HAP-1 (cell line): ENCODE results near the gene ABCB1.

Experiments
- DNase-seq, 2 experiments: peaks; one replicate each; pipeline ENCODE4 v3.0.0-alpha.2; 2016 to 2020; ENCODE audit warnings: low spot score in 2 of 2
- H3K27me3 ChIP-seq: fragments of 250-450 bp; sonication (Bioruptor Pico); 2 replicates; pipeline ENCODE4 v1.5.1; 2020; ENCODE audit warnings: low read depth, mild to moderate bottlenecking, moderate library complexity
- H3K36me3 ChIP-seq: fragments of 250-450 bp; sonication (Bioruptor Pico); replicated peaks from 2 replicates; pipeline ENCODE4 v1.5.1; 2020; ENCODE audit warnings: mild to moderate bottlenecking
- H3K4me1 ChIP-seq: fragments of 250-450 bp; sonication (Bioruptor Pico); 2 replicates; pipeline ENCODE4 v1.5.1; 2020; ENCODE audit warnings: mild to moderate bottlenecking
- H3K4me3 ChIP-seq: fragments of 250-450 bp; sonication (Bioruptor Pico); 2 replicates; pipeline ENCODE4 v1.5.1; 2020; ENCODE audit warnings: mild to moderate bottlenecking, moderate library complexity
- H3K9me3 ChIP-seq: fragments of 250-450 bp; sonication (Bioruptor Pico); 2 replicates; pipeline ENCODE4 v1.5.1; 2020; ENCODE audit warnings: mild to moderate bottlenecking, moderate library complexity
- in situ Hi-C: fragments of 300-500 bp; cut with MboI; formaldehyde crosslinking; loops from 3 replicates; pipeline ENCODE4 v1.14.3; 2020; ENCODE audit warnings: low sequenced_read_pairs, inconsistent platforms, mixed read lengths

The ABCB1 gene

DNA sequence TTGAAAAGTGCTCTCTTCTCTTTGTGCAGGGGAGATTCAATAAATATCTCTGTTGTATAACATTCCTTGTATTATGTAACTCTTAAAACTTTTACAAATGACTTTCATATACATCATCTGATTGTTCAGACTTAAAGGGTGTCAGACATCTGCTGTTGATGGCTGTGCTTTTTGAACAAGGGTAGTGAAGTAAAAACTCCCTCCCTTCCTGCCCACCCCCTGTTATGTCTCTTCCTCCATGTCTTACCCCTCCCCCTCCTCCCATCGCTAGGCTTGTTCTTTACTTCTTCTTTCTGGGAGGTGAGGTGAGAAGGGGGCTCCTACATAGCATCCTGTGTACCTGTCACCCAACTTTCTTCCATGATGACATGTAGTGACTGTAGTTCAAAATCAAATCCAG, 101.8 kb downstream of the ABCB1 start:
- H3K4me1 ChIP-seq: no peaks in the 10 kb centered on the region
- DNase-seq: no peak
- H3K27me3 ChIP-seq: no peaks in the 10 kb centered on the region
- H3K4me3 ChIP-seq: no peak overlapping the region
- no peaks in the 10 kb centered on the region for H3K9me3 ChIP-seq
- no peaks in the 10 kb centered on the region for H3K36me3 ChIP-seq
- in situ Hi-C loops: no loop called here

DNA sequence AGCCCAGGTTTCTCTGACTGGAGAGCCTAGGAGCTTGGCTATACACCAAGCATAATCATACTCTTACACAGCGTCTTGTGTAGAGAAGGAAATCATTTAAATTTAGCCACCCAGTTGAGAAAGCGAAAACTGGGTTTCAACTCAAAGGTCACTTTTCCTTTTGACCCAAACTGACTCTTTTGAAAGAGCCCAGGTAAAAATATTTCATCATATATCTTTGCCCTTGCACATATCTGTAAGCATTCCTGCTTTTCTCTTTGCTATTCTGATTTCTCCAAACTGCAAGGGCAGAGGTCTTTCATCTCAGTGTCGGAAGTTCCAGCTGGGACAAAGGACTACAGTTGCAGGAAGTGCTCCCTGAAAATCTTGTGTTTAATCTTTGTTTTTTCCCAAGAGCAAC, 103.2 kb downstream of the ABCB1 start:
- no peaks in the 10 kb centered on the region for H3K4me1 ChIP-seq
- no peak for DNase-seq
- no peaks in the 10 kb centered on the region for H3K27me3 ChIP-seq
- no peak overlapping the region for H3K4me3 ChIP-seq
- in situ Hi-C loops: no loop called here
- H3K36me3 ChIP-seq: no peaks in the 10 kb centered on the region
- no peaks in the 10 kb centered on the region for H3K9me3 ChIP-seq

DNA sequence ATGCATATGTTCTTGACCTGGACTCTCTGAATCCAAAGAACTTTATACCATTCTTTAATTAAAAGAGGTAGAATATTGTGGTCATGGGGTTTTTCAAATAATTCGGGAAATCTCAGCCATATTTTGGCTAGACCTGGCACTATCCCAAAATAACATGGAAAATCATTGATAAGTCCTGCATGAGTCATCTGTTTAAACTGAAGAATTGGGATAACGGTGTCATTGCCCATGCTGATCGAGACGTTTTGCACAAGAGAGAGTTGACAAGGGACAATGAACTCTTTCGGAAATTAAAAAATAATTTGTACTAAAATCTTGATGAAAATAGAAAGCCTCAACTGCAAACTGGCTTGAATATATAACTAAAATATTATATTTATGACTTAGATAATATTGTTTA, 105.3 kb downstream of the ABCB1 start:
- H3K4me1 ChIP-seq: no peaks in the 10 kb centered on the region
- H3K9me3 ChIP-seq: no peaks in the 10 kb centered on the region
- no peak overlapping the region for H3K4me3 ChIP-seq
- no peak for DNase-seq
- no peaks in the 10 kb centered on the region for H3K27me3 ChIP-seq
- no peaks in the 10 kb centered on the region for H3K36me3 ChIP-seq
- in situ Hi-C loops: no loop called here

DNA sequence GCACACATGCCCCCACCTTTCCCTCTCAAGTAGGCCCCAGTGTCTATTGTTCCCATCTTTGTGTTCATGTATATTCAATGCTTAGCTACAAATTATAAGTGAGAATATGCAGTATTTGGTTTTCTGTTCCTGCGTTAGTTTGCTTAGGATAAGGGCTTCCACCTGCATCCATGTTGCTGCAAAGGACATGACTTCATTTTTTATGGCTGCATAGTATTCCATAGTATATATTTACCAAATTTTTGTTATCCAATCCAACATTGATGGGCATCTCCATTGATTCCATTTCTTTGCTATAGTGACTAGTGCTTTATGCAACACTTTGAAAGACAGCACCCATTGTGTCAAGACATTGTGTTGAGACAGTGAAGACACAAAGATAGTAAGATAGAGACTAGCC, 106.2 kb downstream of the ABCB1 start:
- H3K36me3 ChIP-seq: no peaks in the 10 kb centered on the region
- in situ Hi-C loops: no loop called here
- no peaks in the 10 kb centered on the region for H3K4me1 ChIP-seq
- DNase-seq: no peak
- H3K4me3 ChIP-seq: no peak overlapping the region
- H3K27me3 ChIP-seq: no peaks in the 10 kb centered on the region
- no peaks in the 10 kb centered on the region for H3K9me3 ChIP-seq

DNA sequence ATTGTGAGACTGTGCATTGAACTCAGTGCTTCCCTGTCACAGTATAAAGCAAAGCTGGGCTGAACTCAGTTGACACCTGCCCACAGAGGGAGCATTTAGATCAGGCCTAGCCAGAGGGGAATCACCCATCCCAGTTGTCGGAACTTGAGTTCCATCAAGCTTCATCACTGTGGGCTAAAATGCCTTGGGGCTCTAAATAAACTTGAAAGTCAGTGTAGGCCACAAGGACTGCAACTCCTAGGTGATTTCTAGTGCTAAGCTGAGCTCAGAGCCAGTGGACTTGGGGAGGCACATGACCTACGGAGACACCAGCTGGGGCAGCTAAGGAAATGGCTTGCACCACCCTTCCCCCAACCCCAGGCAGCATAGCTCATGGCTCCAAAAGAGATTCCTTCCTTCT, 117.6 kb downstream of the ABCB1 start:
- no peak for DNase-seq
- in situ Hi-C loops: no loop called here
- no peaks in the 10 kb centered on the region; the same call in 1 of the 2 replicates for H3K9me3 ChIP-seq
- no peak overlapping the region for H3K4me3 ChIP-seq
- no peaks in the 10 kb centered on the region for H3K4me1 ChIP-seq
- no peaks in the 10 kb centered on the region for H3K27me3 ChIP-seq
- no peaks in the 10 kb centered on the region for H3K36me3 ChIP-seq

DNA sequence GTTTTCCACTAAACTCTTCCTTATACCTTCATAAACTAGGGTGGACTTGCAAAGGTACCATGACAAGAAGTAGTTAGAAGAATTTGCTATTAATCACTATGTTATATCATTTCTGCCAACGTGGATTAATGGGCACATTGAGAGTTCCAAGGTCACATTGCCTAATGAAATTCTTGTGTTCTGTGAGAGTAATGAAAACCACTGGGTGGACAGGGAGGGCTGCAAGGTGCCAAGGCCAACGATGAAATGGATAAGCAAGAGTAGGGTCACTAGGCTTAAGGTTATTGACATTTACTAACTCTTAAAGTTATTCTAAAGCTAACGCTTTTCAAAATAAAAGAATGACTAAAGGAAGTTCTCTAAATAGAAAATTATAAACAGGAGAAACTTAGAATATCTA, 118.6 kb downstream of the ABCB1 start:
- DNase-seq: no peak
- Histone ChIP-seq H3K4me3 (no peak overlapping the region), H3K9me3 (no peaks in the 10 kb centered on the region), H3K27me3 (no peaks in the 10 kb centered on the region), H3K4me1 (no peaks in the 10 kb centered on the region), H3K36me3 (no peaks in the 10 kb centered on the region)
- in situ Hi-C loops: no loop called here

DNA sequence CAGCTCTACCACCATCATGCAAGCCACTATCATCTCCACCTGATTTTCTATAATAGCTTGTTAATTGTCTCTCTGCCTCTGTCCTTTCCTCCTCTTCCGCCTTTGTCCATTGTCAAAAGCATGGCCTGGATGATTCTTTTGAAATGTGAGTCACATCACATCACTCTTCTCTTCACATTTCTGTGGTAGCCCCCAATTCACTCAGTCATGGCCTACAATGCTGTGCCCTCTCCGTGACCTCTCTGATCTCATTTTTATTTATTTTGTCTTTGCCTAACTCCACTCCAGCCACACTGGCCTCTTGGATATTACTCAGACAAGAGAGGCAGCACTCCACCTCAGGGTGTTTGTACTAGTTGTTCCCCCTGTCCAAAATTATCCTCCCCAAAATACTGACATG, 120.3 kb downstream of the ABCB1 start:
- DNase-seq: no peak
- peaks cover under 1% of the 10 kb centered on the region for H3K4me1 ChIP-seq
- no peak overlapping the region for H3K4me3 ChIP-seq
- H3K27me3 ChIP-seq: no peaks in the 10 kb centered on the region
- in situ Hi-C loops: no loop called here
- H3K9me3 ChIP-seq: no peaks in the 10 kb centered on the region
- no peaks in the 10 kb centered on the region for H3K36me3 ChIP-seq

DNA sequence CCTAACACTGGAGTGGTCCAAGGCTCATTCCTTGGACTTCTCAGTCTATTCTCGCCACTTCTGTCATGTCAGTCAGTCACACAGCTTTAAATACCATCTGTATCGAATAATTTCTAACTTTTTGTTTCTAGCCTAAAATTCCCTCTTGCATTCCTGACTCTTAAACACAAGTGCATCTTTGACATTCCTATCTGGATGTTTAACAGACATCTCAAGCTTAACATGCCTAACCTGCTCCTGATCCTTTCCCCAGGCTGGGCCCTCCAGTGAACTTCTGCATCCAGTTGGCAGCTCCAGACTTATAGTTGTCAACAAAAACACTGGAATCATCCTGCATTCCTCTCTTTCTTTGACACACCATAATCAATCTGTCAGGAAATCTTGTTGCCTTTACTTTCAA, 120.7 kb downstream of the ABCB1 start:
- in situ Hi-C loops: no loop called here
- H3K36me3 ChIP-seq: no peaks in the 10 kb centered on the region
- no peaks in the 10 kb centered on the region for H3K9me3 ChIP-seq
- H3K4me3 ChIP-seq: no peak overlapping the region
- no peak for DNase-seq
- H3K4me1 ChIP-seq: peaks cover 5% of the 10 kb centered on the region
- H3K27me3 ChIP-seq: no peaks in the 10 kb centered on the region

DNA sequence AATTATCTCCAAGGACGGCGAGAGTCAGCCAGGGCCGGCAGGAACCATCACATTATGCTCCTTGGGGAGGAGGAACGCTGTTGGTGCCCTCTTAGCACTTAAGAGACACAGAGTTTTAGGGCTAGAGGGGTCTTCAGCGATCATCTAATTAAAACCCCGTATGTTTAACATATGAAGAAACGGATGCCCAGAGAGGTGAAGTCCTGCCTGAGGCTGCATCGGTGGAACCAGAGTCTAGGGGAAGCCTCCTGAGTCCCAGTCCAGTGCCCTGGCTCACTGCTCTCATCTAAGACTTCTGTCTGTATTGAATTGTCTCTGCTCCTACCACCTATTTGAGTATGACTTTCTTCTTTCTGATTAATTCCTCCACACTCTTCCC, 124.5 kb downstream of the ABCB1 start:
- Histone ChIP-seq H3K4me1 (peaks cover 9% of the 10 kb centered on the region), H3K9me3 (no peaks in the 10 kb centered on the region), H3K27me3 (no peaks in the 10 kb centered on the region), H3K4me3 (no peak overlapping the region), H3K36me3 (no peaks in the 10 kb centered on the region)
- in situ Hi-C loops: no loop called here
- DNase-seq: no peak

DNA sequence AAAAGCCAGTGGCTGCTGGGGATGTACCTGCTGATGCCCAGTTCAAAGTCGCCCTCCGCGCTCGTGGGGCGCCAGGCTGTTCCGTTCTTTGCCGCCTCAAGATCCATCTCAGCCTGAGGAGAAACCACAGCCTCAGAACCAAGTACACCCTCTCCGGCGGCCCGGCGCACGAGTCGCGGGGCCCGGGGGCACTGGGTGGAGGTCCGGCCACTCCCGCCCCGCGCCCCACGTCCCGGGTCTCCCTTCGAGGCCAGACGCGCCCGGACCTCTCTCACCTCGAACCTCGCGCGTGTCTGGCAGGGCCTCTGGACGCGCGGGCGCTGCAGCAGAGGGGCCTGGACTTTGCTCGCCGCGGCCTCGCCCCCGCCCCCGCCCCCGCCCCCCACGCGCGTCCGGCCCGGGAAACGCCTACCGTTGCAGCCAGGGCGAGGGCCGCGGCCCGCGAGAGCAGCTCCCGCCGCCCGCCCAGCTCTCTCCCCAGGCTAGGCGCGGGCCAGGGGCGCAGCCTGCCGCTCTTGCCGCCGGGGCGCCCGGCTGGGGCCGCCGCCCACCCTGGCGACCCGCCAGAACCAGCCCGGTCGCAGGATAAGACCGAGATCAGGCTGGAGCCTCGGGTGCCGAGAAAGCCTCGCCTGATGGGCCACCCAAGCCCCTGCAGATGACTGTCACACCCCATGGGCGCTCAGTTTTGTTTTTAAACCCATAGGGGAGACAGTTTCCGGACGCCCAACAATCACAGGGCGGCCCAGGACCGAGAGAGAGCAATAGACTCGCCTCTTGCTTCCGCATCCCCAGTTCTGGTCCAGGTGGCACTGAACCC, 125.1 kb downstream of the ABCB1 start, which contains the start of gene ABCB4:
Gene ABCB4 (minus strand): TSS at position 322 of the 820 bp plus-strand sequence. CDS start 215 bp downstream, at position 107.
- DNase-seq: peak in 1 of 2 experiments; percentile 23
- H3K27me3 ChIP-seq: no peaks in the 10 kb centered on the region

DNA sequence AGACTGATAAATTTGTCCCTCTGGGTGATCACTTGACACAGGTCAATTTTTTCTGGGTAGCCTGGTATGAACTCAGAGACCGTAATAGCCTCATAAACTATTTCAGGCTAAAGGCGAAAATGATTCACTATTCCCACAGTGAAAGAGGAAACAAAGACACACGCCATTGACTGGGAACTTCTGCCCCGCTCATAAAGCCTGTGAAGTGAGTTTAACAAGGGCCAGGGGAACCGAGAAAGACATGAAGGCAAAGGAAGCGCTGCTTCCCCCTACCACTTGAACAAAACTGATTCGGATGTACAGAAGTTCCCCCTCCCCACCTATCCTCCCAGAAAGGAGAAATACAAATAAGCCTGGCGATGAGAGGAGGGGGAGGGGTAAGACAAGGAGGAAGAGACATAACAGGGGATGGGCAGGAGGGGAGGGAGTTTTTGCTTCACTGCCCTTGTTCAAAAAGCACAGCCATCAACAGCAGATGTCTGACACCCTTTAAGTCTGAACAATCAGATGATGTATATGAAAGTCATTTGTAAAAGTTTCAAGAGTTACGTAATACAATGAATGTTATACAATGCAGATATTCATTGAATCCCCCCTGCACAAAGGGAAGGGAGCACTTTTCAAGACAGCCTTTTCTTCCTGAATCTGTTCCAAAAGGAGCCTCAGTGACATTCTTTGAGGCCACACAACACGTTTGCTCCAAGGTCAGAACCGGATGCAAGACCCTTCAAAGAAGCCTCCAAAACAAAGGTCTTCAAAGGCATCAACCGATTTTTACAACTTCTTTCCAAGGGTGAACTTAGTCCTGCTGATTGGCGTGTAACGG, 125.9 kb downstream of the ABCB1 start:
- no peak overlapping the region; the same call in 1 of the 2 replicates for H3K4me3 ChIP-seq
- peaks cover 9% of the 10 kb centered on the region for H3K4me1 ChIP-seq
- H3K27me3 ChIP-seq: no peaks in the 10 kb centered on the region
- H3K9me3 ChIP-seq: no peaks in the 10 kb centered on the region
- H3K36me3 ChIP-seq: no peaks in the 10 kb centered on the region
- in situ Hi-C loops: no loop called here
- DNase-seq: peak; percentile 10 to 23

More for the DNA sequence above, 125.1 kb downstream of the ABCB1 start, which contains the start of gene ABCB4:
- Histone ChIP-seq H3K36me3 (no peaks in the 10 kb centered on the region), H3K4me3 (no peak within 1 kb of the TSS; the same call in 1 of the 2 replicates), H3K4me1 (peaks cover 9% of the 10 kb centered on the region), H3K9me3 (no peaks in the 10 kb centered on the region)
- in situ Hi-C loops: no loop called here

DNA sequence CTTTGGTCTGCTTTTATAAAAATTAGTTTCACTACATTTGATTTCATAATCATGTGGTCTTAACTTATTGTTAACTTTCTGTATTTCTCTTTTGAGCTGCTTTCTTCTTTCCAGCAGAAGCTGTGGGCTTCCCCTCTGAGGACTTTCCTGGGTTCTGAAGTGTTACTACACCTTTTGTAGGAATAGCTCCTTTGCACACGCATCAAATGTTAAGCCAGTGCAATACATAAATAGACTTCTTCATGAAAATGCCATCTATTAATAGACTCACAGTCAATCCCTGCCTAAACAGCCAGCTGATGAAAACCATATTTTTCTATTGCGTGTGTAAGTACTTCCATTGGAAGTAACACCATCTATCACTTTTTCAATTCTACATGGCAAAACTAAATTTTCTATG, 126.7 kb downstream of the ABCB1 start:
- Histone ChIP-seq H3K36me3 (no peaks in the 10 kb centered on the region), H3K4me3 (no peak overlapping the region), H3K4me1 (peaks cover 9% of the 10 kb centered on the region), H3K27me3 (no peaks in the 10 kb centered on the region), H3K9me3 (no peaks in the 10 kb centered on the region)
- in situ Hi-C loops: no loop called here
- no peak for DNase-seq

DNA sequence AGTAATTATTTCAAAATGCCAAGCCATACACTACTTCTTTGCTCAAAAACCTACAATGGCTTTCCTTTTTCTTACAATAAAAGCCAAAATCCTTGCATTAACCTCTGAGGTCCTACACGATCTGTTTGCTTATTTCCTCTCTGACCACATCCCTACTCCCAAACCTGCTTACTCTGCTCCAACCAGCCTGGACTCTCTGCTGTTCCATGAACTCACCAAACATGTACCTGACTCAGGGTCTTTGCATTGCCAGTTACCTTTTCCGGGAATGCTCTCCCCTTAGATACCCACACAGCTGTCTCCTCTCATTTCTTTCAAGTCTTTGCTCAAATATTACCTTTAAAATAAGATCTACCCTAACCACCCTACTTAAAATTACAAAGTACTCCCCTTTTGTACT, 127.5 kb downstream of the ABCB1 start:
- DNase-seq: no peak
- in situ Hi-C loops: no loop called here

DNA sequence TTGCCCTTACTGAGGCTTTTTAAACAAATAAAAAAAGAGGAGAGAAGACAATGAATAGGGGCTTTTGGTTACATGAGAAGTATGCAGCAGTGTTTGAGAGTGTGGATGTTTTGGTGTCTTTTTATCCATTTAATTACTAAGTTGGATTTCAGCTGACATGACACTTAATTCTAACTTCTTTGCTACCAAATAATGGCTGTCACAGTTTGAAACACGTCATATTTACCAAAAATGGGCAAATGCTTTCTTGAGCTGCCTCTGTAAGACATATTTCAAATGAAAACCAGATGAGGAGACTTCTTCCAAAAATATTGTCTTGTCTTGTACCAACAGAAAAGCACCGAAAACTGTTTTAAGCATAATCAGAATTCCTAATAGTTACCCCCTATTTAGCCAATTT, 129.2 kb downstream of the ABCB1 start:
- peaks cover 9% of the 10 kb centered on the region for H3K4me1 ChIP-seq

More for the DNA sequence above, 127.5 kb downstream of the ABCB1 start:
- peaks cover 9% of the 10 kb centered on the region for H3K4me1 ChIP-seq
- H3K4me3 ChIP-seq: no peak overlapping the region
- no peaks in the 10 kb centered on the region for H3K27me3 ChIP-seq
- H3K36me3 ChIP-seq: no peaks in the 10 kb centered on the region
- H3K9me3 ChIP-seq: no peaks in the 10 kb centered on the region

More for the DNA sequence above, 129.2 kb downstream of the ABCB1 start:
- Histone ChIP-seq H3K4me3 (no peak overlapping the region), H3K9me3 (no peaks in the 10 kb centered on the region), H3K36me3 (no peaks in the 10 kb centered on the region), H3K27me3 (no peaks in the 10 kb centered on the region)
- DNase-seq: no peak
- in situ Hi-C loops: no loop called here
